GM23338 (cell line): ENCODE data around the gene INTS6. TPM values are rescaled to one million over a fixed set of nuclear protein-coding genes. Genes with fewer than 3 reads are reported as not detected.

Experiments used
- ATAC-seq: fragments of 200-7000 bp; cut with Tn5 transposase; 3 replicates; pipeline ENCODE4 v1.9.1; 2020
- DNase-seq: peaks from one replicate; pipeline ENCODE4 v3.0.0-alpha.2; 2015; ENCODE audit warnings: low spot score
- H2AFZ ChIP-seq: fragments of 200-600 bp; sonication (generic); 2 replicates; pipeline ENCODE4 v1.8.0; 2016; ENCODE audit warnings: antibody characterized with exemption, mild to moderate bottlenecking, moderate library complexity
- H3F3A ChIP-seq: fragments of 200-600 bp; sonication (generic); replicated peaks from 2 replicates; pipeline ENCODE4 v1.8.0; 2017; ENCODE audit warnings: antibody characterized with exemption, mixed run types, low read depth
- H3K27ac ChIP-seq: fragments of 200-600 bp; sonication (generic); 2 replicates; pipeline ENCODE4 v1.6.1; 2016; ENCODE audit warnings: low read depth
- H3K27me3 ChIP-seq: fragments of 200-600 bp; sonication (generic); 2 replicates; pipeline ENCODE4 v1.8.0; 2016; ENCODE audit warnings: mild to moderate bottlenecking, mixed run types, moderate library complexity; ENCODE audit not compliant: insufficient read depth
- H3K36me3 ChIP-seq: fragments of 200-600 bp; sonication (generic); 2 replicates; pipeline ENCODE4 v1.8.0; 2016; ENCODE audit warnings: mild to moderate bottlenecking; ENCODE audit not compliant: insufficient read depth
- H3K4me1 ChIP-seq: fragments of 200-600 bp; sonication (generic); 2 replicates; pipeline ENCODE4 v1.8.0; 2016; ENCODE audit warnings: mild to moderate bottlenecking, moderate library complexity; ENCODE audit not compliant: insufficient read depth
- H3K4me2 ChIP-seq: fragments of 200-600 bp; sonication (generic); 2 replicates; pipeline ENCODE4 v1.7.1; 2017; ENCODE audit warnings: mixed run types
- H3K4me3 ChIP-seq: fragments of 200-600 bp; sonication (generic); 2 replicates; pipeline ENCODE4 v1.6.1; 2016; ENCODE audit warnings: mixed run types
- H3K79me2 ChIP-seq: fragments of 200-600 bp; sonication (generic); replicated peaks from 2 replicates; pipeline ENCODE4 v1.8.0; 2017; ENCODE audit warnings: mild to moderate bottlenecking; ENCODE audit not compliant: insufficient read depth
- H3K9me2 ChIP-seq: fragments of 200-600 bp; sonication (generic); 2 replicates; pipeline ENCODE4 v1.8.0; 2017; ENCODE audit not compliant: insufficient read depth
- H4K20me1 ChIP-seq: fragments of 200-600 bp; sonication (generic); replicated peaks from 2 replicates; pipeline ENCODE4 v1.8.0; 2017; ENCODE audit warnings: mild to moderate bottlenecking; ENCODE audit not compliant: insufficient read depth
- H3K27ac Mint-ChIP-seq: 2 replicates; pipeline ENCODE4 v1.8.0; 2020; ENCODE audit warnings: inconsistent platforms, mild to moderate bottlenecking, moderate library complexity, mixed read lengths
- H3K27me3 Mint-ChIP-seq: 3 replicates; pipeline ENCODE4 v1.8.0; 2022; ENCODE audit warnings: low read depth, mild to moderate bottlenecking, moderate library complexity, mixed read lengths, inconsistent platforms; ENCODE audit not compliant: insufficient read depth, poor library complexity
- H3K36me3 Mint-ChIP-seq: 3 replicates; pipeline ENCODE4 v1.8.0; 2021; ENCODE audit warnings: low read depth, mild to moderate bottlenecking, inconsistent platforms, moderate library complexity, mixed read lengths
- H3K4me1 Mint-ChIP-seq: 3 replicates; pipeline ENCODE4 v1.8.0; 2020; ENCODE audit warnings: mild to moderate bottlenecking, inconsistent platforms, mixed read lengths
- H3K4me3 Mint-ChIP-seq: 3 replicates; pipeline ENCODE4 v1.8.0; 2021; ENCODE audit warnings: moderate library complexity, mild to moderate bottlenecking, inconsistent platforms, mixed read lengths
- H3K9me3 Mint-ChIP-seq: 3 replicates; pipeline ENCODE4 v1.8.0; 2020; ENCODE audit warnings: moderate library complexity, mild to moderate bottlenecking, inconsistent platforms, mixed read lengths
- EZH2 ChIP-seq: fragments of 200-600 bp; sonication (generic); IDR thresholded peaks from one replicate; pipeline ENCODE4 v1.8.0; 2017; ENCODE audit warnings: antibody characterized with exemption, mild to moderate bottlenecking, low read depth; ENCODE audit not compliant: unreplicated experiment
- EZH2phosphoT487 ChIP-seq: fragments of 200-600 bp; sonication (generic); IDR thresholded peaks from one replicate; pipeline ENCODE4 v1.8.1; 2018; ENCODE audit warnings: antibody characterized with exemption; ENCODE audit not compliant: unreplicated experiment
- JUNB ChIP-seq: IDR thresholded peaks from one replicate; pipeline ENCODE4 v1.6.1; 2016; ENCODE audit warnings: antibody characterized with exemption; ENCODE audit not compliant: unreplicated experiment
- NANOG ChIP-seq: IDR thresholded peaks from 2 replicates; pipeline ENCODE4 v1.6.1; 2016; ENCODE audit warnings: antibody characterized with exemption, borderline replicate concordance
- STAT1 ChIP-seq: IDR thresholded peaks from one replicate; pipeline ENCODE4 v1.6.1; 2016; ENCODE audit warnings: antibody characterized with exemption; ENCODE audit not compliant: unreplicated experiment
- ZNF114 ChIP-seq: fragments of 250-450 bp; sonication (Bioruptor Pico); IDR thresholded peaks from 2 replicates; pipeline ENCODE4 v1.5.0; 2020; ENCODE audit warnings: mild to moderate bottlenecking, moderate library complexity
- polyA plus RNA-seq: library from polyadenylated mRNA; unstranded; fragments of >200 nt; fragmentation: Nextera tagmentation; extraction: Ambion mirVana; gene quantifications from 2 replicates; pipeline ENCODE4 v1.2.1, GENCODE V29; 2016
- total RNA-seq: library from RNA; depleted of rRNA; stranded (reverse); fragments of >200 nt; shearing (Covaris generic); gene quantifications from 2 replicates; pipeline ENCODE4 v1.2.3, GENCODE V29; 2014
- TF ChIP-seq, protein P1 (sequence below): IDR thresholded peaks from one replicate; pipeline ENCODE4 v1.6.1; 2018; ENCODE audit warnings: antibody characterized with exemption; ENCODE audit not compliant: unreplicated experiment
- TF ChIP-seq, protein P2 (sequence below): IDR thresholded peaks from 2 replicates; pipeline ENCODE4 v1.6.1; 2016; ENCODE audit warnings: antibody characterized with exemption
- TF ChIP-seq, protein P3 (sequence below), 2 experiments: fragments of 200-600 bp in 1 of 2; sonication (generic) in 1 of 2; conservative IDR thresholded peaks; 2 replicates each; pipeline versions ENCODE4 v1.5.1 to v1.6.1; 2016 to 2017; ENCODE audit warnings: antibody characterized with exemption in 2 of 2, low read depth in 2 of 2, mild to moderate bottlenecking in 2 of 2, moderate library complexity in 1 of 2
- TF ChIP-seq, protein P4 (sequence below): fragments of 250-450 bp; sonication (Bioruptor Pico); IDR thresholded peaks from 2 replicates; pipeline ENCODE4 v1.5.0; 2020; ENCODE audit warnings: mild to moderate bottlenecking, moderate library complexity

INTS6 gene
- total and polyA plus RNA-seq, 2 experiments from 2014 or later, result 24.8 to 38.6 TPM

DNA sequence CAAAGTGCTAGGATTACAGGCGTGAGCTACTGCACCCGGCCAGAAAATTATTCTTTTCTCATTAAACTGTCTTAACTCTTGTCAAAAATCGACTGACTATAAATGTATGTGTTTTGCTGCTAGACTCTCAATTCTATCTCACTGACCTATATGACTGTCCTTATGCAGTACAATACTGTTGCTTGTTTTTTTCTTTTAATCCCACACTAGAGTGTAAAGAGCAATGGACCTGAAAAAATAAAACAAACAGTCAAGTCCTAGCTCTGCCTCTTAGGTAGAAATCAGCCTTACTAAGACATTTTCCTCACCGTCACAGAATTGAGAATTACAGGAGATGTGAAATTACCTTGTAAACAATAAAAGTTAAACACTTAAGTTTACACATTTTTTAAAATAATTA, 35.1 kb downstream of the INTS6 start (continued):
- TF ChIP-seq, protein P1, sequence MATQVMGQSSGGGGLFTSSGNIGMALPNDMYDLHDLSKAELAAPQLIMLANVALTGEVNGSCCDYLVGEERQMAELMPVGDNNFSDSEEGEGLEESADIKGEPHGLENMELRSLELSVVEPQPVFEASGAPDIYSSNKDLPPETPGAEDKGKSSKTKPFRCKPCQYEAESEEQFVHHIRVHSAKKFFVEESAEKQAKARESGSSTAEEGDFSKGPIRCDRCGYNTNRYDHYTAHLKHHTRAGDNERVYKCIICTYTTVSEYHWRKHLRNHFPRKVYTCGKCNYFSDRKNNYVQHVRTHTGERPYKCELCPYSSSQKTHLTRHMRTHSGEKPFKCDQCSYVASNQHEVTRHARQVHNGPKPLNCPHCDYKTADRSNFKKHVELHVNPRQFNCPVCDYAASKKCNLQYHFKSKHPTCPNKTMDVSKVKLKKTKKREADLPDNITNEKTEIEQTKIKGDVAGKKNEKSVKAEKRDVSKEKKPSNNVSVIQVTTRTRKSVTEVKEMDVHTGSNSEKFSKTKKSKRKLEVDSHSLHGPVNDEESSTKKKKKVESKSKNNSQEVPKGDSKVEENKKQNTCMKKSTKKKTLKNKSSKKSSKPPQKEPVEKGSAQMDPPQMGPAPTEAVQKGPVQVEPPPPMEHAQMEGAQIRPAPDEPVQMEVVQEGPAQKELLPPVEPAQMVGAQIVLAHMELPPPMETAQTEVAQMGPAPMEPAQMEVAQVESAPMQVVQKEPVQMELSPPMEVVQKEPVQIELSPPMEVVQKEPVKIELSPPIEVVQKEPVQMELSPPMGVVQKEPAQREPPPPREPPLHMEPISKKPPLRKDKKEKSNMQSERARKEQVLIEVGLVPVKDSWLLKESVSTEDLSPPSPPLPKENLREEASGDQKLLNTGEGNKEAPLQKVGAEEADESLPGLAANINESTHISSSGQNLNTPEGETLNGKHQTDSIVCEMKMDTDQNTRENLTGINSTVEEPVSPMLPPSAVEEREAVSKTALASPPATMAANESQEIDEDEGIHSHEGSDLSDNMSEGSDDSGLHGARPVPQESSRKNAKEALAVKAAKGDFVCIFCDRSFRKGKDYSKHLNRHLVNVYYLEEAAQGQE, result no peak

DNA sequence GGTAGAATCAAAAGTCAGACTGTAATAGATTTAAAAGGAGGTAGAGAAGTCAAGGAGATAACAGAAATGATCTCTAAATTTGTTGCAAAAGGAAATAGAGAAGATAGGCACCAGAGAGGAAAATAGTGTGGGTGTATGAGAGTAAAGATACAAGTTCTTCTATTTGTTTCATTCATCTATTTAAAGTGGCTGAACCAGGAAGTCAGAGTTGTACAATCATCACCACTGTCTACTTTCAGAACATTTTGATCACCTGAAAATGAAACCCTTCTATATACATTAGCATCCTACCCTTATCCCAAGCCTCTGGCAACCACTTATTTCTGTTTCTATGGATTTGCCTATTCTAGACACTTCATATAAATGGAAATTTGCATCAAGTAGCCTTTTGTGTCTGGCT, 36.7 kb downstream of the INTS6 start:
- H3F3A ChIP-seq, result no peaks in the 10 kb centered on the region
- H3K4me2 ChIP-seq, result no peak overlapping the region
- Mint-ChIP-seq H3K4me3 (no peak overlapping the region), H3K27me3 (peaks cover 7% of the 10 kb centered on the region), H3K4me1 (peaks cover 13% of the 10 kb centered on the region), H3K27ac (no peak overlapping the region), H3K9me3 (peaks cover 23% of the 10 kb centered on the region), H3K36me3 (peaks cover 59% of the 10 kb centered on the region)
- no peak overlapping the region for H3K4me3 ChIP-seq
- H4K20me1 ChIP-seq, result 0 out of 2 replicates have a peak, but pooled peaks cover 4% of the 10 kb centered on the region
- H2AFZ ChIP-seq, result no peak overlapping the region
- DNase-seq (no peak), ATAC-seq (no peak)
- H3K27me3 ChIP-seq, result no peaks in the 10 kb centered on the region
- H3K36me3 ChIP-seq, result peaks cover 10% of the 10 kb centered on the region; the same call in 1 of the 2 replicates
- H3K4me1 ChIP-seq, result peaks cover 6% of the 10 kb centered on the region; the same call in 1 of the 2 replicates
- peaks cover 99% of the 10 kb centered on the region for H3K79me2 ChIP-seq
- no peak overlapping the region for H3K27ac ChIP-seq
- H3K9me2 ChIP-seq, result no peaks in the 10 kb centered on the region
- no peak for TF ChIP-seq ZNF114 (CRISPR knock-in tag)
- TF ChIP-seq, protein P2, sequence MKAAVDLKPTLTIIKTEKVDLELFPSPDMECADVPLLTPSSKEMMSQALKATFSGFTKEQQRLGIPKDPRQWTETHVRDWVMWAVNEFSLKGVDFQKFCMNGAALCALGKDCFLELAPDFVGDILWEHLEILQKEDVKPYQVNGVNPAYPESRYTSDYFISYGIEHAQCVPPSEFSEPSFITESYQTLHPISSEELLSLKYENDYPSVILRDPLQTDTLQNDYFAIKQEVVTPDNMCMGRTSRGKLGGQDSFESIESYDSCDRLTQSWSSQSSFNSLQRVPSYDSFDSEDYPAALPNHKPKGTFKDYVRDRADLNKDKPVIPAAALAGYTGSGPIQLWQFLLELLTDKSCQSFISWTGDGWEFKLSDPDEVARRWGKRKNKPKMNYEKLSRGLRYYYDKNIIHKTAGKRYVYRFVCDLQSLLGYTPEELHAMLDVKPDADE, result no peak
- TF ChIP-seq EZH2phosphoT487, result no peak
- TF ChIP-seq, protein P3, sequence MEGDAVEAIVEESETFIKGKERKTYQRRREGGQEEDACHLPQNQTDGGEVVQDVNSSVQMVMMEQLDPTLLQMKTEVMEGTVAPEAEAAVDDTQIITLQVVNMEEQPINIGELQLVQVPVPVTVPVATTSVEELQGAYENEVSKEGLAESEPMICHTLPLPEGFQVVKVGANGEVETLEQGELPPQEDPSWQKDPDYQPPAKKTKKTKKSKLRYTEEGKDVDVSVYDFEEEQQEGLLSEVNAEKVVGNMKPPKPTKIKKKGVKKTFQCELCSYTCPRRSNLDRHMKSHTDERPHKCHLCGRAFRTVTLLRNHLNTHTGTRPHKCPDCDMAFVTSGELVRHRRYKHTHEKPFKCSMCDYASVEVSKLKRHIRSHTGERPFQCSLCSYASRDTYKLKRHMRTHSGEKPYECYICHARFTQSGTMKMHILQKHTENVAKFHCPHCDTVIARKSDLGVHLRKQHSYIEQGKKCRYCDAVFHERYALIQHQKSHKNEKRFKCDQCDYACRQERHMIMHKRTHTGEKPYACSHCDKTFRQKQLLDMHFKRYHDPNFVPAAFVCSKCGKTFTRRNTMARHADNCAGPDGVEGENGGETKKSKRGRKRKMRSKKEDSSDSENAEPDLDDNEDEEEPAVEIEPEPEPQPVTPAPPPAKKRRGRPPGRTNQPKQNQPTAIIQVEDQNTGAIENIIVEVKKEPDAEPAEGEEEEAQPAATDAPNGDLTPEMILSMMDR (conservative IDR thresholded peaks at IDR 0.05; ENCODE audit: low read depth in 2 of 2), result no peak
- TF ChIP-seq, protein P4, sequence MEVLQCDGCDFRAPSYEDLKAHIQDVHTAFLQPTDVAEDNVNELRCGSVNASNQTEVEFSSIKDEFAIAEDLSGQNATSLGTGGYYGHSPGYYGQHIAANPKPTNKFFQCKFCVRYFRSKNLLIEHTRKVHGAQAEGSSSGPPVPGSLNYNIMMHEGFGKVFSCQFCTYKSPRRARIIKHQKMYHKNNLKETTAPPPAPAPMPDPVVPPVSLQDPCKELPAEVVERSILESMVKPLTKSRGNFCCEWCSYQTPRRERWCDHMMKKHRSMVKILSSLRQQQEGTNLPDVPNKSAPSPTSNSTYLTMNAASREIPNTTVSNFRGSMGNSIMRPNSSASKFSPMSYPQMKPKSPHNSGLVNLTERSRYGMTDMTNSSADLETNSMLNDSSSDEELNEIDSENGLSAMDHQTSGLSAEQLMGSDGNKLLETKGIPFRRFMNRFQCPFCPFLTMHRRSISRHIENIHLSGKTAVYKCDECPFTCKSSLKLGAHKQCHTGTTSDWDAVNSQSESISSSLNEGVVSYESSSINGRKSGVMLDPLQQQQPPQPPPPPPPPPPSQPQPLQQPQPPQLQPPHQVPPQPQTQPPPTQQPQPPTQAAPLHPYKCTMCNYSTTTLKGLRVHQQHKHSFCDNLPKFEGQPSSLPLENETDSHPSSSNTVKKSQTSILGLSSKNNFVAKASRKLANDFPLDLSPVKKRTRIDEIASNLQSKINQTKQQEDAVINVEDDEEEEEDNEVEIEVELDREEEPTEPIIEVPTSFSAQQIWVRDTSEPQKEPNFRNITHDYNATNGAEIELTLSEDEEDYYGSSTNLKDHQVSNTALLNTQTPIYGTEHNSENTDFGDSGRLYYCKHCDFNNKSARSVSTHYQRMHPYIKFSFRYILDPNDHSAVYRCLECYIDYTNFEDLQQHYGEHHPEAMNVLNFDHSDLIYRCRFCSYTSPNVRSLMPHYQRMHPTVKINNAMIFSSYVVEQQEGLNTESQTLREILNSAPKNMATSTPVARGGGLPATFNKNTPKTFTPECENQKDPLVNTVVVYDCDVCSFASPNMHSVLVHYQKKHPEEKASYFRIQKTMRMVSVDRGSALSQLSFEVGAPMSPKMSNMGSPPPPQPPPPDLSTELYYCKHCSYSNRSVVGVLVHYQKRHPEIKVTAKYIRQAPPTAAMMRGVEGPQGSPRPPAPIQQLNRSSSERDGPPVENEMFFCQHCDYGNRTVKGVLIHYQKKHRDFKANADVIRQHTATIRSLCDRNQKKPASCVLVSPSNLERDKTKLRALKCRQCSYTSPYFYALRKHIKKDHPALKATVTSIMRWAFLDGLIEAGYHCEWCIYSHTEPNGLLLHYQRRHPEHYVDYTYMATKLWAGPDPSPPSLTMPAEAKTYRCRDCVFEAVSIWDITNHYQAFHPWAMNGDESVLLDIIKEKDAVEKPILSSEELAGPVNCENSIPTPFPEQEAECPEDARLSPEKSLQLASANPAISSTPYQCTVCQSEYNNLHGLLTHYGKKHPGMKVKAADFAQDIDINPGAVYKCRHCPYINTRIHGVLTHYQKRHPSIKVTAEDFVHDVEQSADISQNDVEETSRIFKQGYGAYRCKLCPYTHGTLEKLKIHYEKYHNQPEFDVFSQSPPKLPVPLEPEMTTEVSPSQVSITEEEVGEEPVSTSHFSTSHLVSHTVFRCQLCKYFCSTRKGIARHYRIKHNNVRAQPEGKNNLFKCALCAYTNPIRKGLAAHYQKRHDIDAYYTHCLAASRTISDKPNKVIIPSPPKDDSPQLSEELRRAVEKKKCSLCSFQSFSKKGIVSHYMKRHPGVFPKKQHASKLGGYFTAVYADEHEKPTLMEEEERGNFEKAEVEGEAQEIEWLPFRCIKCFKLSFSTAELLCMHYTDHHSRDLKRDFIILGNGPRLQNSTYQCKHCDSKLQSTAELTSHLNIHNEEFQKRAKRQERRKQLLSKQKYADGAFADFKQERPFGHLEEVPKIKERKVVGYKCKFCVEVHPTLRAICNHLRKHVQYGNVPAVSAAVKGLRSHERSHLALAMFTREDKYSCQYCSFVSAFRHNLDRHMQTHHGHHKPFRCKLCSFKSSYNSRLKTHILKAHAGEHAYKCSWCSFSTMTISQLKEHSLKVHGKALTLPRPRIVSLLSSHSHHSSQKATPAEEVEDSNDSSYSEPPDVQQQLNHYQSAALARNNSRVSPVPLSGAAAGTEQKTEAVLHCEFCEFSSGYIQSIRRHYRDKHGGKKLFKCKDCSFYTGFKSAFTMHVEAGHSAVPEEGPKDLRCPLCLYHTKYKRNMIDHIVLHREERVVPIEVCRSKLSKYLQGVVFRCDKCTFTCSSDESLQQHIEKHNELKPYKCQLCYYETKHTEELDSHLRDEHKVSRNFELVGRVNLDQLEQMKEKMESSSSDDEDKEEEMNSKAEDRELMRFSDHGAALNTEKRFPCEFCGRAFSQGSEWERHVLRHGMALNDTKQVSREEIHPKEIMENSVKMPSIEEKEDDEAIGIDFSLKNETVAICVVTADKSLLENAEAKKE, result no peak
- no peak for TF ChIP-seq JUNB
- TF ChIP-seq NANOG, result no peak
- no peak for TF ChIP-seq STAT1
- no peak for TF ChIP-seq EZH2
